HepG2 (cell line): ENCODE results near the gene C6orf62. TPM values are rescaled to one million over a fixed set of nuclear protein-coding genes. Genes with fewer than 3 reads are reported as not detected.
A peak's percentile ranks its signal among the peaks of the same experiment; 100 is the strongest.

Experiments
- MED13 ChIP-seq: sonication (generic); formaldehyde crosslinking; IDR thresholded peaks from 2 replicates; pipeline ENCODE4 v1.5.0; 2020; ENCODE audit warnings: missing genetic modification reagents
- NFATC3 ChIP-seq: sonication (generic); formaldehyde crosslinking; IDR thresholded peaks from 2 replicates; pipeline ENCODE4 v1.5.1; 2020; ENCODE audit warnings: mild to moderate bottlenecking, missing genetic modification reagents
- RFX5 ChIP-seq: IDR thresholded peaks from 2 replicates; pipeline ENCODE4 v1.6.1; 2011; ENCODE audit warnings: low read depth, low read length, improper control_type of control experiment
- TAF1 ChIP-seq: sonication (generic); formaldehyde crosslinking; IDR thresholded peaks from 2 replicates; pipeline ENCODE4 v1.4.0; 2020; ENCODE audit warnings: missing genetic modification reagents
- YY1 ChIP-seq: IDR thresholded peaks from 2 replicates; pipeline ENCODE4 v1.6.1; 2011; ENCODE audit warnings: low read length, low read depth, moderate library complexity, mild to moderate bottlenecking; ENCODE audit not compliant: insufficient read depth, insufficient replicate concordance
- ZMYM3 ChIP-seq: sonication (generic); formaldehyde crosslinking; IDR thresholded peaks from 2 replicates; pipeline ENCODE4 v1.5.1; 2020; ENCODE audit warnings: mild to moderate bottlenecking, missing genetic modification reagents
- ZNF124 ChIP-seq: sonication (generic); formaldehyde crosslinking; IDR thresholded peaks from 2 replicates; pipeline ENCODE4 v1.4.0; 2020; ENCODE audit warnings: missing genetic modification reagents
- ZNF264 ChIP-seq: sonication (generic); formaldehyde crosslinking; IDR thresholded peaks from 2 replicates; pipeline ENCODE4 v1.4.0; 2020; ENCODE audit warnings: missing genetic modification reagents
- polyA plus RNA-seq, 8 experiments: library from polyadenylated mRNA; depleted of rRNA in 3 of 8; stranded (reverse) in 7 of 8; unstranded in 1 of 8; fragments of >200 nt; fragmentation: Illumina TruSeq in 4 of 8; extraction: Trizol in 4 of 8; gene quantifications; 2 replicates each; pipeline versions ENCODE4 v1.2.1 to v1.2.3, GENCODE V29; 2011 to 2016; ENCODE audit warnings: low read depth in 4 of 8, missing spikeins in 1 of 8, mixed read lengths in 1 of 8; ENCODE audit not compliant: insufficient read depth in 1 of 8
- total RNA-seq, 5 experiments: library from RNA; depleted of rRNA; stranded (reverse); fragments of >200 nt; fragmentation: Illumina TruSeq; extraction: Trizol; gene quantifications; 2 replicates each; pipeline ENCODE4 v1.2.3, GENCODE V29; 2016; ENCODE audit warnings: low read depth in 1 of 5
- TF ChIP-seq, protein P1 (sequence below), 2 experiments: sonication (generic) in 1 of 2; formaldehyde crosslinking in 1 of 2; IDR thresholded peaks; 2 replicates each; pipeline versions ENCODE4 v1.5.1 to v1.6.1; 2011 to 2020; ENCODE audit warnings: borderline replicate concordance in 1 of 2, low read depth in 1 of 2, low read length in 1 of 2, mild to moderate bottlenecking in 1 of 2, missing genetic modification reagents in 1 of 2, moderate library complexity in 1 of 2
- TF ChIP-seq, protein P2 (sequence below): sonication (generic); formaldehyde crosslinking; IDR thresholded peaks from 2 replicates; pipeline ENCODE4 v1.5.0; 2020; ENCODE audit warnings: mild to moderate bottlenecking, missing genetic modification reagents
- TF ChIP-seq, protein P3 (sequence below): sonication (generic); formaldehyde crosslinking; IDR thresholded peaks from 2 replicates; pipeline ENCODE4 v1.9.0; 2022; ENCODE audit warnings: missing genetic modification reagents, mild to moderate bottlenecking, borderline replicate concordance
- TF ChIP-seq, protein P4 (sequence below): sonication (generic); formaldehyde crosslinking; IDR thresholded peaks from 2 replicates; pipeline ENCODE4 v1.5.0; 2020; ENCODE audit warnings: mild to moderate bottlenecking, low read depth, missing genetic modification reagents, borderline replicate concordance
- TF ChIP-seq, protein P5 (sequence below): sonication (generic); formaldehyde crosslinking; IDR thresholded peaks from 2 replicates; pipeline ENCODE4 v1.4.0; 2020; ENCODE audit warnings: low read depth, mild to moderate bottlenecking, missing genetic modification reagents
- TF ChIP-seq, protein P6 (sequence below): sonication (generic); formaldehyde crosslinking; IDR thresholded peaks from 2 replicates; pipeline ENCODE4 v1.4.0; 2020; ENCODE audit warnings: missing genetic modification reagents, borderline replicate concordance

The C6orf62 gene
- total and polyA plus RNA-seq, 2 of the 13 experiments (the other 11 are each of a cell fraction or from before 2014, with no cell fraction given) = 54.8 to 90.4 TPM

DNA sequence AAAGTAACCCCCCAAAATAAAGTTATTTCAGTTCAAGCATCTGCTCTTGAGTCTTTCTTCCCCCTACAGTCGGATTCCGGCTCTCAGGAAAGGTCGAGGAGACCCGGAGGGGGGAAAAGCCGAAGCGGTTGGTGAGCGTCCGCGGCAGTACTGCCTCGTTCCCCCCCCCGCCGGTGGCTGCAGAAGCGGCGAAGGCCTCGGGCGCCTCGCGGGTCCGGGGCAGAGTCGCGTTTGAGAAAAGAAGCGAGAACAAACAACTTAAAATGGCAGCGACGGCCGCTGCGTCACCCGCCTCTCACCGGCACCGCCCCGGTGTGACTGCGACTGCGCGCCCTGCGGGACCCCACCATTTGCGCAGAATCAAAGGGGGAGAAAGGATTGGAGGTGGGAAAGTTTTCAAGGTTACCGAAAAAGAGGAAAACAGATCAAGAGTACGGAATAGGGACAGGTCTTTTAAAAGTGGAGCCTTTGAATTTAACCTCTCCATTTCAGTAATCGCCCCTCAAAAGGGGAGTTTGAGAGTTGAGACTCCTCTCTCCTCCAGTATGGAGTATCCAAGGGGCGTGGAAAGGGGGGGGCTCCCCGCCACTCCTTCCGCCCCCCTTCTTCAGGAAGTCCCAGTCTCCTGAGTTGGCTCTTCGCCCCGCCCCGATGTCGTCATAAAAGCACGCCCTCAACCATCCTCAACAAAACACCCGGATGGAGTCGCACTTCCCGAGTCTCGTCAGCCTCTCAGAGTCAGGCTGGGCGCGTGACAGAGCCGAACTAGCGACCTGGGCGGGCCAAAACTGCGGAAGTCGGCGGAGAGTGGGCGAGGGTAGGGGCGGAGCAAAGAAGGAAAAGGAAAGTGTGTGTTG is 1.9 kb upstream of the C6orf62 start (continued):
- TF ChIP-seq, protein P1, sequence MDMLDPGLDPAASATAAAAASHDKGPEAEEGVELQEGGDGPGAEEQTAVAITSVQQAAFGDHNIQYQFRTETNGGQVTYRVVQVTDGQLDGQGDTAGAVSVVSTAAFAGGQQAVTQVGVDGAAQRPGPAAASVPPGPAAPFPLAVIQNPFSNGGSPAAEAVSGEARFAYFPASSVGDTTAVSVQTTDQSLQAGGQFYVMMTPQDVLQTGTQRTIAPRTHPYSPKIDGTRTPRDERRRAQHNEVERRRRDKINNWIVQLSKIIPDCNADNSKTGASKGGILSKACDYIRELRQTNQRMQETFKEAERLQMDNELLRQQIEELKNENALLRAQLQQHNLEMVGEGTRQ (IDR thresholded peaks at IDR 0.05; ENCODE audit: low read depth, low read length) = no peak
- TF ChIP-seq, protein P1 (CRISPR knock-in tag; IDR thresholded peaks at IDR 0.05; ENCODE audit: borderline replicate concordance) = peak; percentile 20; the same call in 1 of the 2 replicates
- TF ChIP-seq ZNF264 (CRISPR knock-in tag) (no peak; the same call in 1 of the 2 replicates), ZNF124 (CRISPR knock-in tag) (no peak; the same call in 1 of the 2 replicates), YY1 (peak; percentile 95), NFATC3 (CRISPR knock-in tag) (no peak), RFX5 (peak; percentile 45), MED13 (peak; percentile 83), ZMYM3 (CRISPR knock-in tag) (no peak; the same call in 1 of the 2 replicates), TAF1 (CRISPR knock-in tag) (peak; percentile 98)
- TF ChIP-seq, protein P2, sequence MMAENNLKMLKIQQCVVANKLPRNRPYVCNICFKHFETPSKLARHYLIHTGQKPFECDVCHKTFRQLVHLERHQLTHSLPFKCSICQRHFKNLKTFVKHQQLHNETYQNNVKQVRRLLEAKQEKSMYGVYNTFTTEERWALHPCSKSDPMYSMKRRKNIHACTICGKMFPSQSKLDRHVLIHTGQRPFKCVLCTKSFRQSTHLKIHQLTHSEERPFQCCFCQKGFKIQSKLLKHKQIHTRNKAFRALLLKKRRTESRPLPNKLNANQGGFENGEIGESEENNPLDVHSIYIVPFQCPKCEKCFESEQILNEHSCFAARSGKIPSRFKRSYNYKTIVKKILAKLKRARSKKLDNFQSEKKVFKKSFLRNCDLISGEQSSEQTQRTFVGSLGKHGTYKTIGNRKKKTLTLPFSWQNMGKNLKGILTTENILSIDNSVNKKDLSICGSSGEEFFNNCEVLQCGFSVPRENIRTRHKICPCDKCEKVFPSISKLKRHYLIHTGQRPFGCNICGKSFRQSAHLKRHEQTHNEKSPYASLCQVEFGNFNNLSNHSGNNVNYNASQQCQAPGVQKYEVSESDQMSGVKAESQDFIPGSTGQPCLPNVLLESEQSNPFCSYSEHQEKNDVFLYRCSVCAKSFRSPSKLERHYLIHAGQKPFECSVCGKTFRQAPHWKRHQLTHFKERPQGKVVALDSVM = no peak
- TF ChIP-seq, protein P3, sequence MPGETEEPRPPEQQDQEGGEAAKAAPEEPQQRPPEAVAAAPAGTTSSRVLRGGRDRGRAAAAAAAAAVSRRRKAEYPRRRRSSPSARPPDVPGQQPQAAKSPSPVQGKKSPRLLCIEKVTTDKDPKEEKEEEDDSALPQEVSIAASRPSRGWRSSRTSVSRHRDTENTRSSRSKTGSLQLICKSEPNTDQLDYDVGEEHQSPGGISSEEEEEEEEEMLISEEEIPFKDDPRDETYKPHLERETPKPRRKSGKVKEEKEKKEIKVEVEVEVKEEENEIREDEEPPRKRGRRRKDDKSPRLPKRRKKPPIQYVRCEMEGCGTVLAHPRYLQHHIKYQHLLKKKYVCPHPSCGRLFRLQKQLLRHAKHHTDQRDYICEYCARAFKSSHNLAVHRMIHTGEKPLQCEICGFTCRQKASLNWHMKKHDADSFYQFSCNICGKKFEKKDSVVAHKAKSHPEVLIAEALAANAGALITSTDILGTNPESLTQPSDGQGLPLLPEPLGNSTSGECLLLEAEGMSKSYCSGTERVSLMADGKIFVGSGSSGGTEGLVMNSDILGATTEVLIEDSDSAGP (CRISPR knock-in tag) = peak; percentile 89; the same call in 1 of the 2 replicates
- TF ChIP-seq, protein P4, sequence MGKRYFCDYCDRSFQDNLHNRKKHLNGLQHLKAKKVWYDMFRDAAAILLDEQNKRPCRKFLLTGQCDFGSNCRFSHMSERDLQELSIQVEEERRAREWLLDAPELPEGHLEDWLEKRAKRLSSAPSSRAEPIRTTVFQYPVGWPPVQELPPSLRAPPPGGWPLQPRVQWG (CRISPR knock-in tag) = no peak
- TF ChIP-seq, protein P5, sequence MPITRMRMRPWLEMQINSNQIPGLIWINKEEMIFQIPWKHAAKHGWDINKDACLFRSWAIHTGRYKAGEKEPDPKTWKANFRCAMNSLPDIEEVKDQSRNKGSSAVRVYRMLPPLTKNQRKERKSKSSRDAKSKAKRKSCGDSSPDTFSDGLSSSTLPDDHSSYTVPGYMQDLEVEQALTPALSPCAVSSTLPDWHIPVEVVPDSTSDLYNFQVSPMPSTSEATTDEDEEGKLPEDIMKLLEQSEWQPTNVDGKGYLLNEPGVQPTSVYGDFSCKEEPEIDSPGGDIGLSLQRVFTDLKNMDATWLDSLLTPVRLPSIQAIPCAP (CRISPR knock-in tag) = no peak
- TF ChIP-seq, protein P6, sequence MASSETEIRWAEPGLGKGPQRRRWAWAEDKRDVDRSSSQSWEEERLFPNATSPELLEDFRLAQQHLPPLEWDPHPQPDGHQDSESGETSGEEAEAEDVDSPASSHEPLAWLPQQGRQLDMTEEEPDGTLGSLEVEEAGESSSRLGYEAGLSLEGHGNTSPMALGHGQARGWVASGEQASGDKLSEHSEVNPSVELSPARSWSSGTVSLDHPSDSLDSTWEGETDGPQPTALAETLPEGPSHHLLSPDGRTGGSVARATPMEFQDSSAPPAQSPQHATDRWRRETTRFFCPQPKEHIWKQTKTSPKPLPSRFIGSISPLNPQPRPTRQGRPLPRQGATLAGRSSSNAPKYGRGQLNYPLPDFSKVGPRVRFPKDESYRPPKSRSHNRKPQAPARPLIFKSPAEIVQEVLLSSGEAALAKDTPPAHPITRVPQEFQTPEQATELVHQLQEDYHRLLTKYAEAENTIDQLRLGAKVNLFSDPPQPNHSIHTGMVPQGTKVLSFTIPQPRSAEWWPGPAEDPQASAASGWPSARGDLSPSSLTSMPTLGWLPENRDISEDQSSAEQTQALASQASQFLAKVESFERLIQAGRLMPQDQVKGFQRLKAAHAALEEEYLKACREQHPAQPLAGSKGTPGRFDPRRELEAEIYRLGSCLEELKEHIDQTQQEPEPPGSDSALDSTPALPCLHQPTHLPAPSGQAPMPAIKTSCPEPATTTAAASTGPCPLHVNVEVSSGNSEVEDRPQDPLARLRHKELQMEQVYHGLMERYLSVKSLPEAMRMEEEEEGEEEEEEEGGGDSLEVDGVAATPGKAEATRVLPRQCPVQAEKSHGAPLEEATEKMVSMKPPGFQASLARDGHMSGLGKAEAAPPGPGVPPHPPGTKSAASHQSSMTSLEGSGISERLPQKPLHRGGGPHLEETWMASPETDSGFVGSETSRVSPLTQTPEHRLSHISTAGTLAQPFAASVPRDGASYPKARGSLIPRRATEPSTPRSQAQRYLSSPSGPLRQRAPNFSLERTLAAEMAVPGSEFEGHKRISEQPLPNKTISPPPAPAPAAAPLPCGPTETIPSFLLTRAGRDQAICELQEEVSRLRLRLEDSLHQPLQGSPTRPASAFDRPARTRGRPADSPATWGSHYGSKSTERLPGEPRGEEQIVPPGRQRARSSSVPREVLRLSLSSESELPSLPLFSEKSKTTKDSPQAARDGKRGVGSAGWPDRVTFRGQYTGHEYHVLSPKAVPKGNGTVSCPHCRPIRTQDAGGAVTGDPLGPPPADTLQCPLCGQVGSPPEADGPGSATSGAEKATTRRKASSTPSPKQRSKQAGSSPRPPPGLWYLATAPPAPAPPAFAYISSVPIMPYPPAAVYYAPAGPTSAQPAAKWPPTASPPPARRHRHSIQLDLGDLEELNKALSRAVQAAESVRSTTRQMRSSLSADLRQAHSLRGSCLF (CRISPR knock-in tag) = no peak
